ENCODE results near the gene OR1M1.

DNA sequence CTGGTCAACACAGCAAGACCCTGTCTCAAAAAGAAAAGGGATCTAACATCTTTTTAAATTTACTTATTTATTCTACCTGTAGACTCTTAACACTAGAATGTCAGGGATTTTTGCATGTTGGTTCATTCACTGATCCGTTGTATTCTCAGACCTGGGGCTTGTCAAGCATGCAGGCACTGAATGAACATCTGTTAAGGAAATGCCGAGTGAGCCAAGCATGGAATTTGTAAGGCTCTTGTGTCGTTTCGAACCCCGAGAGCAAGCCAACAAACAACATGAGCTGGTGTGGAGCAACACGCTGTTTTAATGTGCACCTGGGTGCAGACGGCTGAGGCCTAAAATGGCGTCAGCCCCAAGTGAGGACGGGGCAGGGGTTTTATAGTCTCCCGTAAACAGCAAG is 10.0 kb upstream of the OR1M1 start:
- TF ChIP-seq, protein P1, sequence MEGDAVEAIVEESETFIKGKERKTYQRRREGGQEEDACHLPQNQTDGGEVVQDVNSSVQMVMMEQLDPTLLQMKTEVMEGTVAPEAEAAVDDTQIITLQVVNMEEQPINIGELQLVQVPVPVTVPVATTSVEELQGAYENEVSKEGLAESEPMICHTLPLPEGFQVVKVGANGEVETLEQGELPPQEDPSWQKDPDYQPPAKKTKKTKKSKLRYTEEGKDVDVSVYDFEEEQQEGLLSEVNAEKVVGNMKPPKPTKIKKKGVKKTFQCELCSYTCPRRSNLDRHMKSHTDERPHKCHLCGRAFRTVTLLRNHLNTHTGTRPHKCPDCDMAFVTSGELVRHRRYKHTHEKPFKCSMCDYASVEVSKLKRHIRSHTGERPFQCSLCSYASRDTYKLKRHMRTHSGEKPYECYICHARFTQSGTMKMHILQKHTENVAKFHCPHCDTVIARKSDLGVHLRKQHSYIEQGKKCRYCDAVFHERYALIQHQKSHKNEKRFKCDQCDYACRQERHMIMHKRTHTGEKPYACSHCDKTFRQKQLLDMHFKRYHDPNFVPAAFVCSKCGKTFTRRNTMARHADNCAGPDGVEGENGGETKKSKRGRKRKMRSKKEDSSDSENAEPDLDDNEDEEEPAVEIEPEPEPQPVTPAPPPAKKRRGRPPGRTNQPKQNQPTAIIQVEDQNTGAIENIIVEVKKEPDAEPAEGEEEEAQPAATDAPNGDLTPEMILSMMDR (IDR thresholded peaks at IDR 0.05), result no peak
- TF ChIP-seq POLR2A (IDR thresholded peaks at IDR 0.05), result no peak
- TF ChIP-seq POLR2AphosphoS5 (IDR thresholded peaks at IDR 0.05), result no peak
